ENCODE results near the gene TJAP1. TPM values are rescaled to one million over a fixed set of nuclear protein-coding genes. Genes with fewer than 3 reads are reported as not detected.

Gene TJAP1
- total and polyA plus RNA-seq, 2 donors, result 10.1 to 32.1 TPM

DNA sequence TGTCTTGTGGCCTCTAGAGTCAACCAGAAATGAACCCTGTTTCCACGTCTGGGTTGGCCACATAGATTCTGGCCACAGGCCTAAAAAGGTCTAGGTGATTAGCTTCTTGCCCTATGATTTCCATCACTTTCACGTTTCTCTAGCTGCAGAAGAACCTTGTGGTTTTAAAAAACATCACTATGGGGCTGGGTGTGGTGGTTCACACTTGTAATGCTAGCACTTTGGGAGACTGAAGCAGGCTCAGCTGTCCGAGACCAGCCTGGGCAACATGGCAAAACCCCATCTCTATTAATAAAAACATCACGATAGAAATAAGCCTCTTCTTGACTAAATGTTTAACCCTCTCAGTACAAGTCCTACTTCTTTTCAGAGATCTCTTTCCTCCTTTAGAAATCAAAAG lies 67.1 kb downstream of the TJAP1 start:
- 95% methylated on average over 4 of the region's 4 CpGs for WGBS
- no peak for DNase-seq (ENCODE audit: low read depth in 6 of 9, low spot score in 9 of 9)
- Histone ChIP-seq H3K9me3 (ENCODE audit: control insufficient read depth in 2 of 2, insufficient read depth in 1 of 2, low read length in 1 of 2) (no peaks in the 10 kb centered on the region), H3K27me3 (ENCODE audit: control insufficient read depth in 2 of 2, insufficient read depth in 1 of 2, low read length in 1 of 2) (no peaks in the 10 kb centered on the region), H3K4me3 (ENCODE audit: low read length in 2 of 2) (no peak overlapping the region), H3K27ac (ENCODE audit: low read depth in 1 of 2, low read length in 1 of 2) (no peak overlapping the region), H3K36me3 (ENCODE audit: control insufficient read depth in 2 of 2, insufficient read depth in 2 of 2, low read length in 1 of 2) (peaks cover 28 to 85% of the 10 kb centered on the region in 2 donors), H3K4me1 (ENCODE audit: control insufficient read depth in 2 of 2, insufficient read depth in 2 of 2, low read length in 2 of 2) (no peaks in the 10 kb centered on the region)

DNA sequence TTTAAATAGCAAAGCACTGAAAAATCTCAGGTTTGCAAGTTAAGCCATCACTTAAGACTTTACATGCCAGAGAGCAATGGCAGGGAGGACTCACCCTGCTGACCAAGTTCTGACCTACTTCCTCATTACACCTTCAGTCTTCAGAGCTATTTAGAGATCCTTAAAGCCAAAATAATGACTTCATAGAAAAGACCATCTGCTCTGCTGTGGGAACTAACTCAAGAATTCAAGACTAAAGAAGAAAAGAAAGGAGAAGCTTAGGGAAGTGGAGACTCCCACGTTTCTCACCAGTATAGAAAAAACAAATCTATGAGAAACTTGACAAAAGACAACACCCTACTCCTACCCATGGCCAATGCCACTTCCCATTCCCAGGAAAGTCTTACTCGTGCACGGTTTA lies 69.9 kb downstream of the TJAP1 start:
- 93% methylated on average over 3 of the region's 3 CpGs for WGBS
- Histone ChIP-seq H3K36me3 (ENCODE audit: control insufficient read depth in 2 of 2, insufficient read depth in 2 of 2, low read length in 1 of 2) (peaks cover 35 to 92% of the 10 kb centered on the region in 2 donors), H3K4me3 (ENCODE audit: low read length in 2 of 2) (no peak overlapping the region), H3K4me1 (ENCODE audit: control insufficient read depth in 2 of 2, insufficient read depth in 2 of 2, low read length in 2 of 2) (no peaks in the 10 kb centered on the region), H3K9me3 (ENCODE audit: control insufficient read depth in 2 of 2, insufficient read depth in 1 of 2, low read length in 1 of 2) (no peaks in the 10 kb centered on the region), H3K27ac (ENCODE audit: low read depth in 1 of 2, low read length in 1 of 2) (no peak overlapping the region), H3K27me3 (ENCODE audit: control insufficient read depth in 2 of 2, insufficient read depth in 1 of 2, low read length in 1 of 2) (no peaks in the 10 kb centered on the region)
- DNase-seq (ENCODE audit: low read depth in 6 of 9, low spot score in 9 of 9), result no peak

Other genes with a start within 250 kb of the TJAP1 start
- gene DNPH1, start 248.1 kb upstream of the TJAP1 start, total RNA-seq, result 58.9 TPM
- gene DNPH1, start 248.1 kb upstream of the TJAP1 start, polyA plus RNA-seq, result 46.7 TPM
- 0.05 TPM for gene TTBK1, start 234.1 kb upstream of the TJAP1 start, total RNA-seq
- 0.09 TPM for gene TTBK1, start 234.1 kb upstream of the TJAP1 start, polyA plus RNA-seq
- gene SLC22A7, start 179.3 kb upstream of the TJAP1 start, total RNA-seq, result 0.09 TPM
- gene SLC22A7, start 179.3 kb upstream of the TJAP1 start, polyA plus RNA-seq, result 0.16 TPM
- 0.61 TPM for gene CRIP3, start 168.7 kb upstream of the TJAP1 start, total RNA-seq
- gene CRIP3, start 168.7 kb upstream of the TJAP1 start, polyA plus RNA-seq, result 11.0 TPM
- 8.0 TPM for gene ZNF318, start 107.9 kb upstream of the TJAP1 start, total RNA-seq
- gene ZNF318, start 107.9 kb upstream of the TJAP1 start, polyA plus RNA-seq, result 9.2 TPM
- 8.9 TPM for gene ABCC10, start 50.0 kb upstream of the TJAP1 start, total RNA-seq
- gene ABCC10, start 50.0 kb upstream of the TJAP1 start, polyA plus RNA-seq, result 47.6 TPM
- gene DLK2, start 22.0 kb upstream of the TJAP1 start, total RNA-seq, result 1.5 TPM
- 10.0 TPM for gene DLK2, start 22.0 kb upstream of the TJAP1 start, polyA plus RNA-seq
- 0.09 TPM for gene LRRC73, start 32.8 kb downstream of the TJAP1 start, total RNA-seq
- 0.11 TPM for gene LRRC73, start 32.8 kb downstream of the TJAP1 start, polyA plus RNA-seq
- 47.1 TPM for gene YIPF3, start 39.4 kb downstream of the TJAP1 start, total RNA-seq
- 62.0 TPM for gene YIPF3, start 39.4 kb downstream of the TJAP1 start, polyA plus RNA-seq
- gene POLR1C, start 39.5 kb downstream of the TJAP1 start, total RNA-seq, result 23.9 TPM
- 28.5 TPM for gene POLR1C, start 39.5 kb downstream of the TJAP1 start, polyA plus RNA-seq
- 22.4 TPM for gene XPO5, start 98.5 kb downstream of the TJAP1 start, total RNA-seq
- gene XPO5, start 98.5 kb downstream of the TJAP1 start, polyA plus RNA-seq, result 16.7 TPM
- gene POLH, start 98.6 kb downstream of the TJAP1 start, total RNA-seq, result 12.5 TPM
- gene POLH, start 98.6 kb downstream of the TJAP1 start, polyA plus RNA-seq, result 6.2 TPM
- 35.4 TPM for gene GTPBP2, start 151.7 kb downstream of the TJAP1 start, total RNA-seq
- gene GTPBP2, start 151.7 kb downstream of the TJAP1 start, polyA plus RNA-seq, result 60.0 TPM
- gene MAD2L1BP, start 158.3 kb downstream of the TJAP1 start, total RNA-seq, result 48.4 TPM
- gene MAD2L1BP, start 158.3 kb downstream of the TJAP1 start, polyA plus RNA-seq, result 33.9 TPM
- gene RSPH9, start 167.5 kb downstream of the TJAP1 start, total RNA-seq, result 0.09 TPM
- 0.25 TPM for gene RSPH9, start 167.5 kb downstream of the TJAP1 start, polyA plus RNA-seq
- gene MRPS18A, start 210.2 kb downstream of the TJAP1 start, total RNA-seq, result 49.5 TPM
- 28.1 TPM for gene MRPS18A, start 210.2 kb downstream of the TJAP1 start, polyA plus RNA-seq

Data from thymus (tissue), 11 donors.